Transverse colon (tissue), 4 donors: Measurements from ENCODE around the gene RAVER1. TPM values are rescaled to one million over a fixed set of nuclear protein-coding genes. Genes with fewer than 3 reads are reported as not detected.
"Not testable (repeated sequence)": the region's sequence is repeated elsewhere in the genome, so short reads cannot be mapped to it uniquely, and the experiment has no call there.

ENCODE experiments used
- DNase-seq: peaks from one replicate; pipeline ENCODE4 v3.0.0-alpha.2; 2019
- H3K27ac ChIP-seq, 4 donors: fragments of 200-600 bp; sonication (generic); 2 replicates each; pipeline ENCODE4 v1.5.1; 2016 to 2018; ENCODE audit warnings: inconsistent platforms in 4 of 4
- H3K27me3 ChIP-seq: fragments of 200-600 bp; sonication (generic); 2 replicates; pipeline ENCODE4 v1.5.1; 2017; ENCODE audit warnings: inconsistent platforms
- H3K36me3 ChIP-seq, 4 donors: fragments of 200-600 bp; sonication (generic); 2 replicates each; pipeline ENCODE4 v1.5.1; 2017 to 2019; ENCODE audit warnings: inconsistent platforms in 4 of 4
- H3K4me1 ChIP-seq, 4 donors: fragments of 200-600 bp; sonication (generic); 2 replicates each; pipeline ENCODE4 v1.5.1; 2017 to 2020; ENCODE audit warnings: inconsistent platforms in 4 of 4
- H3K4me3 ChIP-seq, 4 donors: fragments of 200-600 bp; sonication (generic); 1 replicate in 1 of 4; 2 replicates in 3 of 4; pipeline versions ENCODE4 v1.5.1 to v1.6.1; 2017 to 2019; ENCODE audit warnings: inconsistent platforms in 4 of 4
- H3K9me3 ChIP-seq, 2 donors: fragments of 200-600 bp; sonication (generic); 2 replicates each; pipeline ENCODE4 v1.5.1; 2017 to 2019; ENCODE audit warnings: inconsistent platforms in 2 of 2
- EP300 ChIP-seq: sonication (generic); formaldehyde crosslinking; IDR thresholded peaks from one replicate; pipeline ENCODE4 v1.6.1; 2017; ENCODE audit warnings: antibody characterized with exemption, low read depth
- POLR2A ChIP-seq: fragments of 450-650 bp; IDR thresholded peaks from one replicate; pipeline ENCODE4 v1.6.1; 2016; ENCODE audit warnings: antibody characterized with exemption, mild to moderate bottlenecking, moderate library complexity
- POLR2AphosphoS5 ChIP-seq, 3 donors: sonication (generic); formaldehyde crosslinking; IDR thresholded peaks; one replicate each; pipeline ENCODE4 v1.6.1; 2016; ENCODE audit warnings: antibody characterized with exemption in 3 of 3
- WGBS, 2 donors: methylation state at CpG; one replicate each; pipeline ENCODE4 v1.1.5; 2018; ENCODE audit warnings: low coverage in 1 of 2; 5-methylcytosine and 5-hydroxymethylcytosine counted together
- in situ Hi-C, 4 donors: fragments of 200-750 bp; cut with MboI; loops; one replicate each; pipeline versions ENCODE4 v1.15.0 to v1.15.1; 2017; ENCODE audit warnings: low sequenced_read_pairs in 3 of 4, low pct_ligation_motif_present in 1 of 4, low pct_unique_long_range_greater_than_20kb in 1 of 4
- intact Hi-C: fragments of 100-400 bp; cut with DNase I; formaldehyde crosslinking; loops from one replicate; pipeline ENCODE4 v1.15.1; 2023; ENCODE audit warnings: low total_unique reads
- total RNA-seq, 4 donors: library from RNA; depleted of rRNA; stranded (reverse); fragments of >200 nt; gene quantifications; one replicate each; pipeline ENCODE4 v1.1.0, GENCODE V29; 2016
- TF ChIP-seq, protein P1 (sequence below), 5 experiments: fragments of 200-600 bp in 3 of 5; fragments of 450-650 bp in 2 of 5; sonication (generic) in 3 of 5; IDR thresholded peaks; 1 replicate in 2 of 5; 2 replicates in 3 of 5; pipeline ENCODE4 v1.5.1; 2016 to 2017; ENCODE audit warnings: antibody characterized with exemption in 5 of 5, inconsistent platforms in 3 of 5, mild to moderate bottlenecking in 2 of 5, moderate library complexity in 1 of 5

RAVER1 gene
- total RNA-seq, 4 donors from 2014 or later: 35.0 to 39.6 (median 38.6) TPM

- TF ChIP-seq, protein P1, sequence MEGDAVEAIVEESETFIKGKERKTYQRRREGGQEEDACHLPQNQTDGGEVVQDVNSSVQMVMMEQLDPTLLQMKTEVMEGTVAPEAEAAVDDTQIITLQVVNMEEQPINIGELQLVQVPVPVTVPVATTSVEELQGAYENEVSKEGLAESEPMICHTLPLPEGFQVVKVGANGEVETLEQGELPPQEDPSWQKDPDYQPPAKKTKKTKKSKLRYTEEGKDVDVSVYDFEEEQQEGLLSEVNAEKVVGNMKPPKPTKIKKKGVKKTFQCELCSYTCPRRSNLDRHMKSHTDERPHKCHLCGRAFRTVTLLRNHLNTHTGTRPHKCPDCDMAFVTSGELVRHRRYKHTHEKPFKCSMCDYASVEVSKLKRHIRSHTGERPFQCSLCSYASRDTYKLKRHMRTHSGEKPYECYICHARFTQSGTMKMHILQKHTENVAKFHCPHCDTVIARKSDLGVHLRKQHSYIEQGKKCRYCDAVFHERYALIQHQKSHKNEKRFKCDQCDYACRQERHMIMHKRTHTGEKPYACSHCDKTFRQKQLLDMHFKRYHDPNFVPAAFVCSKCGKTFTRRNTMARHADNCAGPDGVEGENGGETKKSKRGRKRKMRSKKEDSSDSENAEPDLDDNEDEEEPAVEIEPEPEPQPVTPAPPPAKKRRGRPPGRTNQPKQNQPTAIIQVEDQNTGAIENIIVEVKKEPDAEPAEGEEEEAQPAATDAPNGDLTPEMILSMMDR (IDR thresholded peaks at IDR 0.05): no peak
- TF ChIP-seq POLR2AphosphoS5 (IDR thresholded peaks at IDR 0.05): no peak
- TF ChIP-seq EP300: no peak
- no peak for TF ChIP-seq POLR2A
- no peak for DNase-seq
- no peak overlapping the region for H3K4me3 ChIP-seq
- peaks cover 0 to 6% (median 3%) of the 10 kb centered on the region in 4 donors for H3K36me3 ChIP-seq
- H3K27me3 ChIP-seq: no peaks in the 10 kb centered on the region
- no peak overlapping the region for H3K27ac ChIP-seq
- in situ Hi-C loops: loop anchor here in 3 of 4 donors (25.0 kb wide), 1 partner anchor 441 kb away; the partner anchor contains the start of gene OLFM2 (in 3 of the 3)
- H3K4me1 ChIP-seq: peaks cover 9 to 21% (median 14%) of the 10 kb centered on the region in 4 donors
- H3K9me3 ChIP-seq: no peaks in the 10 kb centered on the region
- 95% methylated on average over 7 of the region's 8 CpGs; no CpG with 5 or more reads in 1 of the 2 donors for WGBS, 2 donors
- intact Hi-C loops: no loop called here
Measured at GRCh38 chr19:10378124-10378523, 44.8 kb upstream of the RAVER1 start.

DNA sequence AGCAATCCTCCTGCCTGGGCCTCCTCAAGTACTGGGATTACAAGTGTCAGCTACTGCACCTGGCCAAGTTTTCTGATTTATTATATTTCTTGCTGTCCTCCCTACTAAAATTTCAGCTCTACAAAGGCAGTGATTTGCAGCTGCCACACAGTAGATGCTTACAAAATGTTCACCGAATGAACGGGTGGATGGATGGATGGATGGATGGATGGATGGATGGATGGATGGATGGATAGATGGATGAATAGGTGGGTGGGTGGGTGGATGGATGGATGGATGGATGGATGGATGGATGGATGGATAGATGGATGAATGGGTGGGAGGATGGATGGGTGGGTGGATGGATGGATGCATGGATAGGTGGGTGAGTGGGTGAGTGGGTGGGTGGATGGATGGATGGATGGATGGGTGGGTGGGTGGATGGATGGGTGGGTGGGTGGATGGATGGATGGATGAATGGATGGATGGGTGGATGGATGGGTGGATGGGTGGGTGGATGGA lies 43.9 kb upstream of the RAVER1 start:
- DNase-seq, H3K36me3 ChIP-seq, H3K27ac ChIP-seq, H3K27me3 ChIP-seq, H3K4me3 ChIP-seq, H3K9me3 ChIP-seq, intact Hi-C loops: not testable (repeated sequence)
- in situ Hi-C loops: loop anchor here in 3 of 4 donors (25.0 kb wide), 1 partner anchor 440 kb away; the partner anchor contains the start of gene OLFM2 (in 3 of the 3)
- WGBS, 2 donors: 100% methylated on average over 2 of the region's 2 CpGs
- H3K4me1 ChIP-seq: peaks cover 9 to 21% (median 14%) of the 10 kb centered on the region in 4 donors

DNA sequence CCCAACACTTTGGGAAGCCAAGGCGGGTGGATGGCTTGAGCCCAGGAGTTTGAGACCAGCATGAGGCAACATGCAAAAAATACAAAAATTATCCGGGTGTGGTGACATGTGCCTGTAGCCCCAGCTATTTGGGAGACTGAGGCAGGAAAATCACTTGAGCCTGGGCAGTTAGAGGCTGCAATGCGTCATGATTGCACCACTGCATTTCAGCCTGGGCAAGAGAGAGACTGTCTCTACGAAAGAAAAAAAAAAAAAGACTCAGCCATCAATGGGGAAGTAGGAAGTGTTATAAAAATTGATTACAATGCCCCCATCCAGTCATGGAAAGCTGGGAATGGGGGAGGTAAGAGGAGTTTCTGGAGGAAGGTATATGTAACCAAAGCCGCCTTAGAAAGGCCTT lies 41.6 kb upstream of the RAVER1 start:
- intact Hi-C loops (no loop called here), in situ Hi-C loops (loop anchor here in 3 of 4 donors (25.0 kb wide), 1 partner anchor 438 kb away; the partner anchor contains the start of gene OLFM2 (in 3 of the 3))
- DNase-seq: no peak
- H3K4me1 ChIP-seq: peaks cover 6 to 16% (median 10%) of the 10 kb centered on the region in 4 donors
- H3K27me3 ChIP-seq: no peaks in the 10 kb centered on the region
- 83 to 86% methylated on average over 1 to 5 of the region's 5 CpGs for WGBS, 2 donors
- no peaks in the 10 kb centered on the region for H3K9me3 ChIP-seq
- H3K27ac ChIP-seq: no peak overlapping the region
- H3K36me3 ChIP-seq: peaks cover 0 to 16% (median 3%) of the 10 kb centered on the region in 4 donors
- H3K4me3 ChIP-seq: no peak overlapping the region
- TF ChIP-seq EP300 (no peak), POLR2AphosphoS5 (IDR thresholded peaks at IDR 0.05) (no peak), POLR2A (no peak)
- TF ChIP-seq, protein P1 (IDR thresholded peaks at IDR 0.05): no peak

DNA sequence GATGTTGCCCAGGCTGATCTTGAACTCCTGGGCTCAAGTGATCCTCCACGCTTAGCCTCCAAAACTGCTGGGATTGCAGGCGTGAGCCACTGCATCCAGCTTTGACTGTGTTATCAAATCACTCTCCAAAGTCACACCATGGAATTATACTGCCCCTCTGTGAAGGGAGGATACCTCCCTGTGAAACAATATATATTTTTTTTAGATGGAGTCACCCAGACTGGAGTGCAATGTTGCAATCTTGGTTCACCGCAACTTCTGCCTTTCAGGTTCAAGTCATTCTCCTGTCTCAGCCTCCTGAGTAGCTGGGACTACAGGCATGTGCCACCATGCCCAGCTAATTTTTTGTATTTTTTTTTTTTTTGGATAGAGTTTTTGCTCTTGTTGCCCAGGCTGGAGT lies 39.4 kb upstream of the RAVER1 start:
- H3K9me3 ChIP-seq: no peaks in the 10 kb centered on the region
- no peak overlapping the region for H3K27ac ChIP-seq
- intact Hi-C loops (no loop called here), in situ Hi-C loops (no loop called here)
- H3K4me1 ChIP-seq: no peaks in the 10 kb centered on the region
- peaks cover 0 to 30% (median 5%) of the 10 kb centered on the region in 4 donors for H3K36me3 ChIP-seq
- 92 to 97% methylated on average over 2 to 3 of the region's 3 CpGs for WGBS, 2 donors
- DNase-seq: no peak
- H3K4me3 ChIP-seq: no peak overlapping the region
- H3K27me3 ChIP-seq: no peaks in the 10 kb centered on the region
- TF ChIP-seq, protein P1 (IDR thresholded peaks at IDR 0.05): no peak
- TF ChIP-seq POLR2A: no peak
- no peak for TF ChIP-seq EP300
